Daoy (cell line): Measurements from ENCODE around the gene MTERF1. TPM values are rescaled to one million over a fixed set of nuclear protein-coding genes. Genes with fewer than 3 reads are reported as not detected.
"Not testable (repeated sequence)": the region's sequence is repeated elsewhere in the genome, so short reads cannot be mapped to it uniquely, and the experiment has no call there.

Experiments
- DNase-seq: peaks from one replicate; pipeline ENCODE4 v3.0.0-alpha.2; 2015; ENCODE audit warnings: low read depth
- total RNA-seq: library from RNA; depleted of rRNA; stranded (reverse); fragments of >200 nt; shearing (Covaris generic); gene quantifications from 2 replicates; pipeline ENCODE4 v1.2.3, GENCODE V29; 2014; rRNA removed

Gene MTERF1
- total RNA-seq, result 6.7 and 12.2 TPM in 2 replicates

- DNase-seq, result peak; percentile 95
These were observed at the start of gene MTERF1 for GRCh38 chr7:91880413-91881241. Gene MTERF1, minus strand, starts transcription at chr7:91880702. Its CDS starts 619 bp downstream, at chr7:91880083.

- DNase-seq, result no peak
These were observed 49.0 kb upstream of the MTERF1 start for GRCh38 chr7:91929463-91929862.

- no peak for DNase-seq
These were observed 47.4 kb upstream of the MTERF1 start for GRCh38 chr7:91927912-91928311.

GRCh38 chr7:91922857-91923256, 42.4 kb upstream of the MTERF1 start:
- no peak for DNase-seq

- DNase-seq, result no peak
These were observed 37.9 kb upstream of the MTERF1 start for GRCh38 chr7:91918356-91918755.

GRCh38 chr7:91916051-91916440, 35.5 kb upstream of the MTERF1 start:
- DNase-seq, result no peak

- DNase-seq, result no peak
These were observed 35.0 kb upstream of the MTERF1 start for GRCh38 chr7:91915401-91916050.

GRCh38 chr7:91913612-91914011, 33.1 kb upstream of the MTERF1 start:
- peak; percentile 11 for DNase-seq

- no peak for DNase-seq
These were observed 32.0 kb upstream of the MTERF1 start for GRCh38 chr7:91912494-91912893.

- no peak for DNase-seq
These were observed 30.6 kb upstream of the MTERF1 start for GRCh38 chr7:91911121-91911520.

- DNase-seq, result no peak
These were observed 29.7 kb upstream of the MTERF1 start for GRCh38 chr7:91910171-91910570.

GRCh38 chr7:91899563-91899962, 19.1 kb upstream of the MTERF1 start:
- DNase-seq, result no peak

GRCh38 chr7:91898240-91898992, 17.9 kb upstream of the MTERF1 start:
- DNase-seq, result no peak

- no peak for DNase-seq
These were observed 14.4 kb upstream of the MTERF1 start for GRCh38 chr7:91894781-91895480.

- DNase-seq, result not testable (repeated sequence)
These were observed 13.2 kb upstream of the MTERF1 start for GRCh38 chr7:91893699-91894098.

- peak; percentile 59 for DNase-seq
These were observed 12.4 kb upstream of the MTERF1 start for GRCh38 chr7:91892821-91893340.

GRCh38 chr7:91892099-91892705, 11.7 kb upstream of the MTERF1 start:
- no peak for DNase-seq

- not testable (repeated sequence) for DNase-seq
These were observed 8.0 kb upstream of the MTERF1 start for GRCh38 chr7:91888271-91889175.

GRCh38 chr7:91887336-91888213, 7.1 kb upstream of the MTERF1 start:
- not testable (repeated sequence) for DNase-seq
